ENCODE results near the gene YY1AP1. TPM values are rescaled to one million over a fixed set of nuclear protein-coding genes. Genes with fewer than 3 reads are reported as not detected.
"Not testable (repeated sequence)": the region's sequence is repeated elsewhere in the genome, so short reads cannot be mapped to it uniquely, and the experiment has no call there.

YY1AP1 gene
- polyA plus RNA-seq, 6 donors from 2014 or later: 26.7 to 56.1 (median 32.2) TPM

GRCh38 chr1:155687705-155688323, 760 bp downstream of the YY1AP1 start:
- H3K27ac Mint-ChIP-seq: peak overlapping the region; percentile 93 to 99 (median 96)
- not testable (repeated sequence) for DNase-seq, H3K9me3 Mint-ChIP-seq, H3K27me3 Mint-ChIP-seq
- H3K36me3 Mint-ChIP-seq: peaks cover 6 to 16% of the 10 kb centered on the region in 2 donors
- peak; percentile 22 to 26 for ATAC-seq (ENCODE audit: low read depth in 2 of 2)
- peak overlapping the region; percentile 95 to 99 (median 97) for H3K4me3 Mint-ChIP-seq
- peaks cover 34 to 71% (median 61%) of the 10 kb centered on the region in 3 donors for H3K4me1 Mint-ChIP-seq

GRCh38 chr1:155681776-155682175, 6.8 kb downstream of the YY1AP1 start:
- Mint-ChIP-seq H3K27ac (peak overlapping the region in 1 of 6 donors; percentile 70), H3K36me3 (peaks cover 7 to 8% of the 10 kb centered on the region in 2 donors), H3K4me1 (peaks cover 23 to 42% (median 30%) of the 10 kb centered on the region in 3 donors), H3K4me3 (no peak overlapping the region), H3K9me3 (no peaks in the 10 kb centered on the region), H3K27me3 (no peaks in the 10 kb centered on the region)
- DNase-seq (no peak), ATAC-seq (ENCODE audit: low read depth in 2 of 2) (no peak)

GRCh38 chr1:155680531-155680930, 8.0 kb downstream of the YY1AP1 start:
- H3K36me3 Mint-ChIP-seq: peaks cover 7 to 8% of the 10 kb centered on the region in 2 donors
- no peak overlapping the region for H3K4me3 Mint-ChIP-seq
- no peaks in the 10 kb centered on the region for H3K9me3 Mint-ChIP-seq
- DNase-seq: no peak
- H3K4me1 Mint-ChIP-seq: peaks cover 12 to 30% (median 17%) of the 10 kb centered on the region in 3 donors
- peak overlapping the region in 2 of 6 donors; percentile 39 to 62 for H3K27ac Mint-ChIP-seq
- no peaks in the 10 kb centered on the region for H3K27me3 Mint-ChIP-seq
- ATAC-seq (ENCODE audit: low read depth in 2 of 2): no peak

DNA sequence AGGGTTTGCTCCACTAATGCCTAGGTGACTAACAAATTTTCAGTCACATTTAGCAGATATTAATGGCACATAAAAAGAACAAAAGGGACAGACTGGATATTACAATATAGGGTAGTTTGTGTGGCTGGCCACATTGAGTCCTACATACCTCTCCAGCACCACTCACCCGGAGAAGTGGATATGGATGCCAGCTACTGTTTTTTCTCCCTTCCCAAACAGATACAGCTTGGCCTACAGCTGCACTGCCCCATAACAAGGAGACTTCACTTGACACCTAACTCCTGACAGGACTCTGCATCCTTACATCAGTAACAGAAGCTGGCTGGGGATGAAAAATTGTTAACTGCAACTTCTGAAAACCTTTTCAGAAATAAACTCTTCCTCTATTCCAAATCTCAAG, 9.6 kb downstream of the YY1AP1 start:
- DNase-seq; H3K4me3 Mint-ChIP-seq; ATAC-seq (ENCODE audit: low read depth in 2 of 2); H3K9me3 Mint-ChIP-seq; H3K27me3 Mint-ChIP-seq: not testable (repeated sequence)
- Mint-ChIP-seq H3K27ac (peak overlapping the region in 1 of 6 donors; percentile 52), H3K4me1 (peaks cover 6 to 14% (median 12%) of the 10 kb centered on the region in 3 donors), H3K36me3 (peaks cover 7 to 12% of the 10 kb centered on the region in 2 donors)

- Mint-ChIP-seq H3K36me3 (peaks cover 7 to 12% of the 10 kb centered on the region in 2 donors), H3K27me3 (no peaks in the 10 kb centered on the region), H3K4me3 (no peak overlapping the region), H3K4me1 (peaks cover 0 to 5% (median 4%) of the 10 kb centered on the region in 3 donors), H3K27ac (no peak overlapping the region), H3K9me3 (no peaks in the 10 kb centered on the region)
- no peak for DNase-seq
- no peak for ATAC-seq (ENCODE audit: low read depth in 2 of 2)
These were observed 10.5 kb downstream of the YY1AP1 start for GRCh38 chr1:155678027-155678426.

- Mint-ChIP-seq H3K4me3 (no peak overlapping the region), H3K4me1 (peaks cover 0 to 4% (median 0%) of the 10 kb centered on the region in 3 donors), H3K36me3 (peaks cover 8 to 15% of the 10 kb centered on the region in 2 donors), H3K27me3 (no peaks in the 10 kb centered on the region), H3K27ac (peak overlapping the region in 2 of 6 donors; percentile 43 to 81), H3K9me3 (no peaks in the 10 kb centered on the region)
- ATAC-seq (ENCODE audit: low read depth in 2 of 2) (no peak), DNase-seq (no peak)
These were observed 15.6 kb downstream of the YY1AP1 start for GRCh38 chr1:155673003-155673402.

DNA sequence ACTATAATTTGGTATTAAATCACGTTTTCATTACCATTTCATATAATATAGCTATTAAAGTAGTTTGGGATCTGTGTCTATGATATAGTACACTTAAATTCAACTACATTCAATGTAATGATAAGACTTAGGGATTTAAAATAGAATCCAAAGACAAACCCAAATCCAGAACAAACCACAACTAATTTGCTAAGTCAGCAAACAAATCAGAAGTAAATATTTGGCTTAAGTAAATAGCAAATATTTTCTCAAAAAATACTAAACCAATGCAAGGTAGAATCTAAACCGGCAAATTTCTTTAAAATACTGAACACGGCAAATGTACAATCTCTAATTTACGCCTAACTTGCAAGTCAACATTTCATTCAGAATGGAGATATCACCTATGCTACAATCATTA, 16.8 kb downstream of the YY1AP1 start:
- peaks cover 8 to 9% of the 10 kb centered on the region in 2 donors for H3K36me3 Mint-ChIP-seq
- no peaks in the 10 kb centered on the region for H3K27me3 Mint-ChIP-seq

GRCh38 chr1:155669233-155670162, 19.1 kb downstream of the YY1AP1 start:
- H3K27ac Mint-ChIP-seq: peak overlapping the region in 2 of 6 donors; percentile 48 to 71
- DNase-seq (no peak), ATAC-seq (ENCODE audit: low read depth in 2 of 2) (no peak)
- H3K4me3 Mint-ChIP-seq: no peak overlapping the region
- H3K36me3 Mint-ChIP-seq: peaks cover 15 to 19% of the 10 kb centered on the region in 2 donors
- no peaks in the 10 kb centered on the region for H3K27me3 Mint-ChIP-seq
- no peaks in the 10 kb centered on the region for H3K9me3 Mint-ChIP-seq
- no peaks in the 10 kb centered on the region for H3K4me1 Mint-ChIP-seq

More for the DNA sequence above, 16.8 kb downstream of the YY1AP1 start:
- no peak overlapping the region for H3K4me3 Mint-ChIP-seq
- no peaks in the 10 kb centered on the region for H3K4me1 Mint-ChIP-seq
- H3K9me3 Mint-ChIP-seq: no peaks in the 10 kb centered on the region
- ATAC-seq (ENCODE audit: low read depth in 2 of 2): no peak
- no peak for DNase-seq
- H3K27ac Mint-ChIP-seq: peak overlapping the region in 1 of 6 donors; percentile 71

DNA sequence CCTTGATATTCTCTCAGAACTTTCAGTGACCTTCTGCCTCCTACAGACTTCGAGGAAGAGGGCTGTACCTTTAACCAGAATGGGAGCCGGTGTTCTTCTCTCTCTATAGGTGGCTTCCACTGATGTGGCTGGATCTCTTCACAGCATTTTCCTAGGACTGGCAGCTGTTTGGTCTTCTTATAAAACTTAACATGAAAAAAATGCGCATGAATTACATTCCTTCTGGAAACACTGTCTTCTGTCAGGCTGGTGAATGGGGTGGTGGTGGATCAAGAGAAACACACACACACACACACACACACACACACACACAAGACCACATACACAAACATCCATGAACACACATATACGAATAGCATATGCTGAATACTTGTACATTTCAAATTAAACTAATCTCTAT, 27.3 kb downstream of the YY1AP1 start:
- H3K9me3 Mint-ChIP-seq; DNase-seq; H3K27me3 Mint-ChIP-seq; H3K4me3 Mint-ChIP-seq; ATAC-seq (ENCODE audit: low read depth in 2 of 2); H3K4me1 Mint-ChIP-seq: not testable (repeated sequence)
- peaks cover 23 to 41% of the 10 kb centered on the region in 2 donors for H3K36me3 Mint-ChIP-seq
- peak overlapping the region in 1 of 6 donors; percentile 72 for H3K27ac Mint-ChIP-seq

DNA sequence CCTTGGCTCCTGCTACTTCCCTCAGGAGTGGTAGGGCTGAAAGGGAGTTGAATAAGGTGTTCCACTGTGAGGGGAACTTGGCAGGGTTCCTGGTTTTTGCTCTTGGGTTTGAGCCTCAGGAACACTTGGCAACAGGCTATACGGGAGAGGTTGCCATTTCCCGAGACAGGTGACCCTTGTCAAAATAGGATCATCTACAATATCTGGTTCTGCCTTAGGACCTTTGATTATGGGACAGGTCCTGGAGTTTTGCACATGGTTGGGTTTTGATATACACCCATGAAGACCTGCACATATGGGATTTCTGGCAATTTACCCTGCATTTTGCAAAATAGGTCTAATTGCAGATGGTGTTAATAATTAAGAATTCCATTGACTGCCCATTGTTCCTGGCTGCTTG, 31.1 kb downstream of the YY1AP1 start:
- peaks cover 0 to 6% (median 0%) of the 10 kb centered on the region in 3 donors for H3K4me1 Mint-ChIP-seq
- peak overlapping the region in 1 of 6 donors; percentile 30 for H3K27ac Mint-ChIP-seq
- no peaks in the 10 kb centered on the region for H3K27me3 Mint-ChIP-seq
- H3K9me3 Mint-ChIP-seq: no peaks in the 10 kb centered on the region
- H3K4me3 Mint-ChIP-seq: no peak overlapping the region
- no peak for ATAC-seq (ENCODE audit: low read depth in 2 of 2)
- no peak for DNase-seq
- H3K36me3 Mint-ChIP-seq: peaks cover 17 to 33% of the 10 kb centered on the region in 2 donors

DNA sequence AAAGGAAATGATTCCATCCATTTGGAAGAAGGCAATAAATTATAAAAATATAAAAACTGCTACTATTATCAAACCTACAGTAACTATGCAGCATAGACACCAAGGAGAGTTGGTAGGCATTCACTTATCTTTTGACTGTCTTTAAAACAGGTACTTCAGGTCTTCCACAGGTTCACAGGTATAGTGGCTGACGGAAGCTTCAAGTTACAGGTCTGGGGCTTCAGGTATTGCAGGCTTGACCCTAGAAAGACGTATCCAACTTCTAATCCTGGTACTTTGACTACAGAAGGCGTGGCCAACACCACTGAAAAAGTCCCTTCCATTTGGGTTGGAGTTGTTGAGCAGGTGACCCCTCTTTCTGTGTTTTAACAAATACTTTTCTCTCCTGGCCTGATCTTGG, 35.6 kb downstream of the YY1AP1 start:
- ATAC-seq (ENCODE audit: low read depth in 2 of 2) (no peak), DNase-seq (no peak)
- H3K27me3 Mint-ChIP-seq: peaks cover 0 to 5% (median 0%) of the 10 kb centered on the region in 3 donors
- no peak overlapping the region for H3K27ac Mint-ChIP-seq
- H3K4me1 Mint-ChIP-seq: peaks cover 2 to 5% (median 5%) of the 10 kb centered on the region in 3 donors
- H3K4me3 Mint-ChIP-seq: peak overlapping the region in 1 of 8 donors; percentile 56
- H3K36me3 Mint-ChIP-seq: peaks cover under 1 to 4% of the 10 kb centered on the region in 2 donors
- H3K9me3 Mint-ChIP-seq: peaks cover 0 to 5% (median 2%) of the 10 kb centered on the region in 7 donors

GRCh38 chr1:155651861-155652661, 36.5 kb downstream of the YY1AP1 start:
- Mint-ChIP-seq H3K9me3 (peaks cover 0 to 5% (median 2%) of the 10 kb centered on the region in 7 donors), H3K27ac (no peak overlapping the region), H3K27me3 (peaks cover 0 to 5% (median 0%) of the 10 kb centered on the region in 3 donors), H3K36me3 (peaks cover 0 to 4% of the 10 kb centered on the region in 2 donors), H3K4me1 (peaks cover 0 to 5% (median 5%) of the 10 kb centered on the region in 3 donors), H3K4me3 (no peak overlapping the region)
- DNase-seq (no peak), ATAC-seq (ENCODE audit: low read depth in 2 of 2) (no peak)
